ENCODE data around the gene KIRREL1.

The KIRREL1 gene

GRCh38 chr1:157993147-157993917 lies at the start of gene KIRREL1:
KIRREL1 (plus strand) TSS chr1:157993645; CDS start chr1:157993677, 32 bp downstream.
- H3K36me3 Mint-ChIP-seq (ENCODE audit: low read depth): no peaks in the 10 kb centered on the region
- no peak within 1 kb of the TSS for H3K27ac Mint-ChIP-seq
- peaks cover 3% of the 10 kb centered on the region for H3K4me1 Mint-ChIP-seq (ENCODE audit: low read depth)
- no peaks in the 10 kb centered on the region for H3K9me3 Mint-ChIP-seq
- no peak for DNase-seq (ENCODE audit: low spot score)
- H3K4me3 Mint-ChIP-seq: peak within 1 kb of the TSS; percentile 31
- H3K27me3 Mint-ChIP-seq (ENCODE audit: low read depth): peaks cover 48% of the 10 kb centered on the region

- Mint-ChIP-seq H3K4me3 (no peak overlapping the region), H3K27me3 (ENCODE audit: low read depth) (peaks cover 2% of the 10 kb centered on the region), H3K27ac (no peak overlapping the region), H3K9me3 (no peaks in the 10 kb centered on the region), H3K36me3 (ENCODE audit: low read depth) (no peaks in the 10 kb centered on the region), H3K4me1 (ENCODE audit: low read depth) (no peaks in the 10 kb centered on the region)
- no peak for DNase-seq (ENCODE audit: low spot score)
These were observed 48.7 kb upstream of the KIRREL1 start for GRCh38 chr1:157944663-157945280.

DNA sequence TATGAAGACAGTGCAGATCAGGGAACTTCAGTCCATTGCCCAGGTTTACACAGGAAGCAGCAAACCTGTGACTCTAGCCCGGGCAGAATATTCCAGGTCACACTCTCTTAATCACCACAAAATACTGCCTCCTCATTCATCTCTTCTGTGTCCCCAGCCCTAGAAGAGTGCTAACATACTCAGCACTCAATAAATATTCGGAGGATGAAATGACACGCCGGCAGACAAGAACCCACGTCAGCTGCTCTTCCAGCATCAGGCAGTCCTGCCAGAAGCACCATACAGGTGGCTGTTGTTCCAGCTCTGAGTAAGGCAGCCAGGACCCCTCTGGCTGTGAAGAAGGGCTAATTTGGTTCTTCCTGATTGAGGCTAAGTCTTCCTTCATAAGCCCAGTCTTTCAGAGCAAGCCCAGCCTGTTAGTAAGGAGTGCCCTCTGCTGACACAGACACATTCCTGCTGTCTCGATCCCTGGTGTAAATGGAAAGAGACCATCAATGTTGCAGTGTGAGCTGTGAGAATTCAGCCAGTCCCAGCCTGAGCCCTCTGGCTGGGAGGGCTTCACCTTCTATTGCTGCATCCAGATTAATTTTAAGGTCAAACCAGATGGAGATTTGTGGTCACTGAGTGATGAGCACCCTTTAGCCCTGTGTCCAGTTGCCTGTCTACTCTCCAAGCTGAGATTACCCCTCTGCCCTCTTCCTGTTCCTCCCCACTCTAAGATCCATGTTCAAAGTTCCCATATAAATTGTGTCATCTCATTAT lies 45.0 kb upstream of the KIRREL1 start:
- DNase-seq (ENCODE audit: low spot score): no peak
- Mint-ChIP-seq H3K27me3 (ENCODE audit: low read depth) (peaks cover 8% of the 10 kb centered on the region), H3K27ac (no peak overlapping the region), H3K4me1 (ENCODE audit: low read depth) (no peaks in the 10 kb centered on the region), H3K36me3 (ENCODE audit: low read depth) (no peaks in the 10 kb centered on the region), H3K4me3 (no peak overlapping the region), H3K9me3 (no peaks in the 10 kb centered on the region)

- DNase-seq (ENCODE audit: low spot score): no peak
- H3K36me3 Mint-ChIP-seq (ENCODE audit: low read depth): no peaks in the 10 kb centered on the region
- H3K4me1 Mint-ChIP-seq (ENCODE audit: low read depth): no peaks in the 10 kb centered on the region
- H3K27ac Mint-ChIP-seq: no peak overlapping the region
- H3K4me3 Mint-ChIP-seq: no peak overlapping the region
- peaks cover 8% of the 10 kb centered on the region for H3K27me3 Mint-ChIP-seq (ENCODE audit: low read depth)
- no peaks in the 10 kb centered on the region for H3K9me3 Mint-ChIP-seq
These were observed 44.4 kb upstream of the KIRREL1 start for GRCh38 chr1:157949074-157949354.

DNA sequence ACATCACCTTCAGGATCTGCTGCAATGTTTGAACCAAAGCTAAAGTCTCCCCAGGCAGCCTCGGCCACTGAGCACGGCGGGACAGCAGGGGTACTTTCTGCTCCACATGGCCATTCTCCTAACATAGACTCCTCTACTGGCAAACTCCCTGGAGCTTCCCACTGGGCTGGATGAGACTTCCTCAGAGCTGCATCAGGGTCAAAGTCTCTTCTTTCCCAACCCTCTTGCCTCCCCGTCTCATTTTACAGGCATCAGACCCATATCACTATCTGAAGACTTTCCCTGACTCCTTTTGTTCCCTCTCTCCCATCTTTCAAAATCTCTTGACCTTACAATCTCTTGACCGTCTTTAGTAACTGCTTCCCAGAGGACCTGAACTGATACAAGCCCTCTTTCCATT lies 42.2 kb upstream of the KIRREL1 start:
- Mint-ChIP-seq H3K4me1 (ENCODE audit: low read depth) (no peaks in the 10 kb centered on the region), H3K36me3 (ENCODE audit: low read depth) (no peaks in the 10 kb centered on the region), H3K9me3 (no peaks in the 10 kb centered on the region), H3K27me3 (ENCODE audit: low read depth) (peaks cover 18% of the 10 kb centered on the region), H3K27ac (no peak overlapping the region), H3K4me3 (no peak overlapping the region)
- DNase-seq (ENCODE audit: low spot score): no peak

GRCh38 chr1:157952601-157953000 lies 40.8 kb upstream of the KIRREL1 start:
- Mint-ChIP-seq H3K4me1 (ENCODE audit: low read depth) (no peaks in the 10 kb centered on the region), H3K9me3 (no peaks in the 10 kb centered on the region), H3K36me3 (ENCODE audit: low read depth) (no peaks in the 10 kb centered on the region), H3K27me3 (ENCODE audit: low read depth) (peaks cover 22% of the 10 kb centered on the region), H3K27ac (no peak overlapping the region), H3K4me3 (no peak overlapping the region)
- no peak for DNase-seq (ENCODE audit: low spot score)

DNA sequence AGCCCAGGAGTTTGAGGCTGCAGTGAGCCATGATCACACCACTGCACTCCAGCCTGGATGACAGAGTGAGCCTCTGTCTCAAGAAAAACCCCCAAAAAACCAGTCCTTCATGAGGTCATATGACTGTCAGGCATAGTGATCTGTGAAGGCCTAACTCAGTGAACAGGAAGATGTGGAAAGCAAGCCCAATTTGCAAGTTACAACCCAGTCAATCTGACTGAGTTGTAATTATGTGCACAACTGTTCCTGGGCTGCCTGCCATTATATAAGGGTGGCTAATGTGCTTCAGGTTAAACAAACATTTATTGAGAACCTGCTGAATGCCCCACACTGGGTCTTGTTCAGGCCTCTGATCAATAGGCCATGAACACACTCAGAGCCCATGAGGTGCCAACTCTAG lies 38.2 kb upstream of the KIRREL1 start:
- Mint-ChIP-seq H3K4me3 (no peak overlapping the region), H3K4me1 (ENCODE audit: low read depth) (no peaks in the 10 kb centered on the region), H3K9me3 (no peaks in the 10 kb centered on the region), H3K27ac (no peak overlapping the region), H3K27me3 (ENCODE audit: low read depth) (peaks cover 27% of the 10 kb centered on the region), H3K36me3 (ENCODE audit: low read depth) (no peaks in the 10 kb centered on the region)
- no peak for DNase-seq (ENCODE audit: low spot score)

DNA sequence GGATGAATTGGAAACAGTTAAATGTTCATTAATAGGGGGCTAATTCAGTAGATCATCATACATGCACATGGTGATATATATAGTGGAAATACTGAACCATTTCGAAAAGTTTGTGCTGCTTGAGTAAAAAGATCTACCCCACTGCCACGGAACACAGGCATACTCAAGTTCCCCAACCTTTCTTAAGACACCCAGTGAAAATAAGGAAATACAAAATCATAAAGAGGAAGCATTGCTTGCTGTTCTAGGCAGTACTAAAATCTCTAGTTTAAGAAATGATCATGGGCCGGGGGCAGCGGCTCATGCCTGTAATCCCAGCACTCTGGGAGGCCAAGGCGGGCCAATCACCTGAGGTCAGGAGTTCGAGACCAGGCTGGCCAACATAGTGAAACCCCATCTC lies 37.6 kb upstream of the KIRREL1 start:
- no peak overlapping the region for H3K4me3 Mint-ChIP-seq
- no peaks in the 10 kb centered on the region for H3K9me3 Mint-ChIP-seq
- no peaks in the 10 kb centered on the region for H3K36me3 Mint-ChIP-seq (ENCODE audit: low read depth)
- H3K4me1 Mint-ChIP-seq (ENCODE audit: low read depth): no peaks in the 10 kb centered on the region
- no peak for DNase-seq (ENCODE audit: low spot score)
- H3K27ac Mint-ChIP-seq: no peak overlapping the region
- H3K27me3 Mint-ChIP-seq (ENCODE audit: low read depth): peaks cover 27% of the 10 kb centered on the region

DNA sequence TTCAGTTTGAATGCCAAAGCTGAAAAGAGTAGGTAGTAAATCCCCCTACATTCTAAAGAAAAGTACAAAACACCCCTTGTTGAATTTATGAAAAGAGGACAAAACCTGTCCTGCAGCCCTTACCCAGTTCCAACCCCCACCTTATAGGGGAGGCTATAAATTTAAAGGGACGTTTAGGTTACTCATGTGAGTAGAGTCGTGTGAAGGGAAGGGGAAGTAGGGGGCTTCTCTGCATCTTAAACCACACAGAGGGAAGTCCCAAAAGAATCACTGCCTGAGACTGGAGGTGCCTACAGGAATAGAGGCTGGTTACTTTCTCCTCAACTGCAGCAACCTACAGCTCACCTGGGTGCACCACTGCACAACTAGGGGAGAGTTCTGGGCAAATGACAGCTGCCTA lies 36.7 kb upstream of the KIRREL1 start:
- no peak overlapping the region for H3K4me3 Mint-ChIP-seq
- peaks cover 27% of the 10 kb centered on the region for H3K27me3 Mint-ChIP-seq (ENCODE audit: low read depth)
- no peaks in the 10 kb centered on the region for H3K9me3 Mint-ChIP-seq
- H3K27ac Mint-ChIP-seq: no peak overlapping the region
- no peaks in the 10 kb centered on the region for H3K36me3 Mint-ChIP-seq (ENCODE audit: low read depth)
- no peaks in the 10 kb centered on the region for H3K4me1 Mint-ChIP-seq (ENCODE audit: low read depth)
- no peak for DNase-seq (ENCODE audit: low spot score)

DNA sequence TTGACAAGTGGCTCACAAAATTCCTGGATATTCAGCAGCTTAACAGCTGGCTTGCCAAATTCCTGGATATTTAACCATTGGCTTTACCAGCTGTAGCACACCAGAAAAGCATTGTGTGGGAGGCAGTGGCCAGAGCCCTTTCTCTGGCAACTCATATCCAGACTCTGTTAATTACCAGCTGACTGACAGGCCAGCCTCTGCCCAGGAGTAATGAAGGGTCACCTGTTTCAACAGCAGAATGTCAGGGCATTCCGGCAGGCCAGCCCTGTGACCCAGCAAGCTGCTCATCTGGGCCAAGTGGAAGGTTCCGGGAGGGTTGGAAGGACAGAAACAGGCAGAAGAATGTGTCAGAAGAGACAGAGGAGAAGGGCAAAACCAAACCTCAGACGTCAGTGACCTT lies 35.2 kb upstream of the KIRREL1 start:
- no peak overlapping the region for H3K27ac Mint-ChIP-seq
- no peak overlapping the region for H3K4me3 Mint-ChIP-seq
- H3K4me1 Mint-ChIP-seq (ENCODE audit: low read depth): no peaks in the 10 kb centered on the region
- no peaks in the 10 kb centered on the region for H3K9me3 Mint-ChIP-seq
- DNase-seq (ENCODE audit: low spot score): no peak
- H3K36me3 Mint-ChIP-seq (ENCODE audit: low read depth): no peaks in the 10 kb centered on the region
- H3K27me3 Mint-ChIP-seq (ENCODE audit: low read depth): peaks cover 21% of the 10 kb centered on the region

GRCh38 chr1:157959750-157960149 lies 33.7 kb upstream of the KIRREL1 start:
- DNase-seq (ENCODE audit: low spot score): no peak
- H3K27me3 Mint-ChIP-seq (ENCODE audit: low read depth): peaks cover 16% of the 10 kb centered on the region
- no peaks in the 10 kb centered on the region for H3K9me3 Mint-ChIP-seq
- no peaks in the 10 kb centered on the region for H3K4me1 Mint-ChIP-seq (ENCODE audit: low read depth)
- no peak overlapping the region for H3K27ac Mint-ChIP-seq
- H3K4me3 Mint-ChIP-seq: no peak overlapping the region
- H3K36me3 Mint-ChIP-seq (ENCODE audit: low read depth): no peaks in the 10 kb centered on the region

DNA sequence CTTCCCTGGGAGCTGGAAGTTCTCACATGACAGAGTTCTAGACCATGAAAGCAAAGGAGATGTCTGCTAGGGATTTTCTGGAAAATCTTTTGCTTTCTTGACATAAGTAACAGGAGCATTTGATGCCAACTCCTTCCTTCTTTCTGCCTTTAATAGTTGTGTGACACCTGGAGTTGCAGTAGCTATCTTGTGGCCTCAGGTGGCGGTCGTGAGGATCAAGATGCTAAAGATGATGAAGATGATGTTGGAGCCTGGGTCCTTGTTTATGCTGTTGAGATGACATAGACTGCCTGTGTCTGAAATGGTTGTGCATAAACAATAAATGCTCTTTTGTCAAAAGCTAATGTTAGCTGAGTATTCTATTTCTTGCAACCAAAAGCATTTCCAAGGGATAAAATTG lies 32.7 kb upstream of the KIRREL1 start:
- no peak overlapping the region for H3K4me3 Mint-ChIP-seq
- peaks cover 12% of the 10 kb centered on the region for H3K27me3 Mint-ChIP-seq (ENCODE audit: low read depth)
- H3K36me3 Mint-ChIP-seq (ENCODE audit: low read depth): no peaks in the 10 kb centered on the region
- H3K4me1 Mint-ChIP-seq (ENCODE audit: low read depth): no peaks in the 10 kb centered on the region
- H3K9me3 Mint-ChIP-seq: no peaks in the 10 kb centered on the region
- H3K27ac Mint-ChIP-seq: no peak overlapping the region
- DNase-seq (ENCODE audit: low spot score): no peak

DNA sequence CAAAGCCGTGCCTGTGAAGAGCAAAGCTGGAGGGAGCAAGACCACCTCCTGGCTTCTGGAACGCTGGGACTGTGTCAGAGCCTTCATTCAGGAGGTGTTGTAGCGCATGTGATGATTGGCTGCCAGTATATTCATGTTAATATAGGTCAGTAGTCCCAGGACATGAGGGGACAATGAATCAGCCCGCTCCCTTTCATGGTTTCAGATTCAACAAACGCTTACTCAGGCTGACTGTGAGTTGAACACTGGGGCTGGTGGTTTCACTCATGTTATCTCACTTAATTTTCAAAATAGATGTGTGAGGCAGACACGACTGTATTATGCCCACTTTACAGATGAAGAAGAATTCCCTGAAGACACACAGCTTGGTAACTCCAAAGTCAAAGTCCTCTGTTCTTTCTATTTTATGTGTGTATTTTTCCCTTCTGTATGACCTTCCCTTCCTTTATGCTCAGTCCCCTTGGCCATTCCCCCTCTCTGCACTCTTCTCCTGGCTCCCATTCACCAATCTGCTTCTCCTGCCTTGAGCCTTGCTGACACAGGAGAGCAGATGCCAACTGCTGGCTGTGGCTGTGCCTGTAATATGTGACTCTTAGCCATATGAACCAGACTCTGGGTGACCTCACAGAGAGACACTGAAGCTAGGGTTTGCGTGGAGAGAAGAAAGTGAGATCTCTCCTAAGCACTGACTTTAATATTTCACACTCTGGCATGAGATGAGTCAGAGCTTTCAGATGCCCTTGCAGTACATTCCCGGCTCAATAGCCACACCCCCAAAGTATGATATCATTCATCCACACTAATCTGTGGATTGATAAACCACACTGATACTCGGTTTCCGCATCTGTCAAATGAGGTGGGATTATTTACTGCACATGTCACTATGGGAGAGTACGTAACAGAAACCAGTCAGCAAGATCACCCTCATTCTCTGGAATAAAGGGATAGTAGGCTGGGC lies 31.4 kb upstream of the KIRREL1 start:
- Mint-ChIP-seq H3K27ac (no peak overlapping the region), H3K9me3 (no peaks in the 10 kb centered on the region), H3K4me1 (ENCODE audit: low read depth) (no peaks in the 10 kb centered on the region)

More for the DNA sequence above, 31.4 kb upstream of the KIRREL1 start:
- Mint-ChIP-seq H3K4me3 (no peak overlapping the region), H3K27me3 (ENCODE audit: low read depth) (peaks cover 7% of the 10 kb centered on the region), H3K36me3 (ENCODE audit: low read depth) (no peaks in the 10 kb centered on the region)
- DNase-seq (ENCODE audit: low spot score): no peak
